ENCODE results near the gene NAT14. TPM values are rescaled to one million over a fixed set of nuclear protein-coding genes. Genes with fewer than 3 reads are reported as not detected.

NAT14 gene
- total and polyA plus RNA-seq, 5 experiments from 2014 or later, result 4.1 to 10.4 (median 8.0) TPM

- Mint-ChIP-seq H3K27me3 (peaks cover 0 to 2% (median 0%) of the 10 kb centered on the region in 5 donors), H3K9me3 (no peaks in the 10 kb centered on the region), H3K4me1 (peaks cover 3 to 14% (median 14%) of the 10 kb centered on the region in 4 donors), H3K27ac (peak overlapping the region; percentile 63 to 97 (median 91)), H3K36me3 (no peaks in the 10 kb centered on the region), H3K4me3 (peak overlapping the region; percentile 67 to 88 (median 79))
- ATAC-seq (peak; percentile 31 to 35), DNase-seq (peak in 2 of 10 donors; percentile 12 to 22)
- POLR2A ChIA-PET, result interaction anchor here (1.0 to 2.1 kb wide), 5 partner anchors 9 to 368 kb away, joined by 3 to 20 read pairs (median 6); partner anchors contain the start of genes PPP1R12C, U2AF2 and ZNF628
Observed at GRCh38 chr19:55485439-55486011, 537 bp downstream of the NAT14 start.

- Mint-ChIP-seq H3K27ac (peak overlapping the region; percentile 63 to 97 (median 90)), H3K27me3 (peaks cover 0 to 2% (median 0%) of the 10 kb centered on the region in 5 donors)
- DNase-seq, result no peak
Observed at GRCh38 chr19:55486043-55486970, 1.3 kb downstream of the NAT14 start.

GRCh38 chr19:55486971-55487923 is 2.3 kb downstream of the NAT14 start:
- DNase-seq (no peak), ATAC-seq (peak; percentile 15 to 34)
- Mint-ChIP-seq H3K4me1 (peaks cover 3 to 14% (median 13%) of the 10 kb centered on the region in 4 donors), H3K9me3 (peaks cover 0 to 1% (median 0%) of the 10 kb centered on the region in 9 donors), H3K27ac (peak overlapping the region in 8 of 10 donors; percentile 24 to 88 (median 76)), H3K27me3 (peaks cover 0 to 8% (median 4%) of the 10 kb centered on the region in 5 donors), H3K36me3 (no peaks in the 10 kb centered on the region), H3K4me3 (peak overlapping the region in 7 of 10 donors; percentile 11 to 71 (median 33))
- POLR2A ChIA-PET, result interaction anchor here (1.0 to 1.7 kb wide), 2 partner anchors 10 to 17 kb away, joined by 3 read pairs; no protein-coding TSS in a partner anchor

More at GRCh38 chr19:55486043-55486970, 1.3 kb downstream of the NAT14 start:
- H3K4me3 Mint-ChIP-seq, result peak overlapping the region; percentile 48 to 88 (median 77)
- POLR2A ChIA-PET, result interaction anchor here (1.0 to 2.1 kb wide), 2 partner anchors 10 to 18 kb away, joined by 3 to 20 read pairs; partner anchors contain the start of gene ZNF628
- peaks cover 3 to 14% (median 13%) of the 10 kb centered on the region in 4 donors for H3K4me1 Mint-ChIP-seq
- ATAC-seq, result no peak
- no peaks in the 10 kb centered on the region for H3K36me3 Mint-ChIP-seq
- H3K9me3 Mint-ChIP-seq, result no peaks in the 10 kb centered on the region

- Mint-ChIP-seq H3K27ac (peak within 1 kb of the TSS in 8 of 10 donors; percentile 24 to 88 (median 76)), H3K9me3 (peaks cover 0 to 1% (median 0%) of the 10 kb centered on the region in 9 donors)
- POLR2A ChIA-PET, result interaction anchor here (1.1 to 1.7 kb wide), 2 partner anchors 11 to 13 kb away, joined by 3 to 4 read pairs; no protein-coding TSS in a partner anchor
Observed at GRCh38 chr19:55487924-55488687, 3.1 kb downstream of the NAT14 start, which contains the start of gene SSC5D. SSC5D (plus strand) TSS chr19:55488436; CDS start chr19:55488590, 154 bp downstream.

GRCh38 chr19:55488986-55489710 is 4.2 kb downstream of the NAT14 start:
- Mint-ChIP-seq H3K27ac (no peak overlapping the region), H3K4me3 (no peak overlapping the region), H3K36me3 (no peaks in the 10 kb centered on the region), H3K9me3 (peaks cover 0 to 1% (median 0%) of the 10 kb centered on the region in 9 donors), H3K4me1 (peaks cover 5 to 16% (median 13%) of the 10 kb centered on the region in 4 donors), H3K27me3 (peaks cover 0 to 14% (median 4%) of the 10 kb centered on the region in 5 donors)
- DNase-seq (no peak), ATAC-seq (no peak)
- POLR2A ChIA-PET, result interaction anchor here (1.1 kb wide), 1 partner anchor 14 kb away, joined by 4 read pairs; no protein-coding TSS in a partner anchor

More at GRCh38 chr19:55487924-55488687, 3.1 kb downstream of the NAT14 start, which contains the start of gene SSC5D:
- no peak for DNase-seq
- H3K27me3 Mint-ChIP-seq, result peaks cover 0 to 12% (median 4%) of the 10 kb centered on the region in 5 donors
- H3K4me1 Mint-ChIP-seq, result peaks cover 5 to 16% (median 13%) of the 10 kb centered on the region in 4 donors
- ATAC-seq, result no peak
- no peaks in the 10 kb centered on the region for H3K36me3 Mint-ChIP-seq
- peak within 1 kb of the TSS in 4 of 10 donors; percentile 11 to 71 (median 28) for H3K4me3 Mint-ChIP-seq

- Mint-ChIP-seq H3K4me1 (peaks cover 5 to 19% (median 14%) of the 10 kb centered on the region in 4 donors), H3K36me3 (no peaks in the 10 kb centered on the region), H3K27me3 (peaks cover 0 to 15% (median 4%) of the 10 kb centered on the region in 5 donors), H3K27ac (no peak overlapping the region), H3K4me3 (no peak overlapping the region), H3K9me3 (peaks cover 0 to 1% (median 0%) of the 10 kb centered on the region in 9 donors)
- ATAC-seq, result no peak
- DNase-seq, result no peak
- POLR2A ChIA-PET, result interaction anchor here (0.6 kb wide), 1 partner anchor 69 kb away, joined by 4 read pairs; no protein-coding TSS in a partner anchor
Observed at GRCh38 chr19:55489711-55490477, 4.9 kb downstream of the NAT14 start.

- POLR2A ChIA-PET, result interaction anchor here (0.6 kb wide), 1 partner anchor 69 kb away, joined by 4 read pairs; no protein-coding TSS in a partner anchor
- DNase-seq (no peak), ATAC-seq (no peak)
- peaks cover 0 to 1% (median 0%) of the 10 kb centered on the region in 9 donors for H3K9me3 Mint-ChIP-seq
- H3K27me3 Mint-ChIP-seq, result peaks cover 0 to 15% (median 4%) of the 10 kb centered on the region in 5 donors
- peaks cover 4 to 14% (median 8%) of the 10 kb centered on the region in 4 donors for H3K4me1 Mint-ChIP-seq
- peak overlapping the region in 1 of 10 donors; percentile 18 for H3K27ac Mint-ChIP-seq
- no peaks in the 10 kb centered on the region for H3K36me3 Mint-ChIP-seq
- H3K4me3 Mint-ChIP-seq, result no peak overlapping the region
Observed at GRCh38 chr19:55490478-55491432, 5.8 kb downstream of the NAT14 start.

GRCh38 chr19:55491546-55492360 is 6.8 kb downstream of the NAT14 start:
- ATAC-seq (no peak), DNase-seq (no peak)
- H3K9me3 Mint-ChIP-seq, result peaks cover 0 to 1% (median 0%) of the 10 kb centered on the region in 9 donors
- H3K4me1 Mint-ChIP-seq, result peaks cover 0 to 9% (median 3%) of the 10 kb centered on the region in 4 donors
- POLR2A ChIA-PET, result interaction anchor here (0.6 to 1.2 kb wide), 2 partner anchors 8 to 246 kb away, joined by 3 to 5 read pairs; no protein-coding TSS in a partner anchor
- H3K27ac Mint-ChIP-seq, result no peak overlapping the region
- H3K36me3 Mint-ChIP-seq, result no peaks in the 10 kb centered on the region
- H3K27me3 Mint-ChIP-seq, result peaks cover 0 to 15% (median 4%) of the 10 kb centered on the region in 5 donors
- peak overlapping the region in 1 of 10 donors; percentile 10 for H3K4me3 Mint-ChIP-seq
